ENCODE measurements around the gene TM4SF4. TPM values are rescaled to one million over a fixed set of nuclear protein-coding genes. Genes with fewer than 3 reads are reported as not detected.

The TM4SF4 gene
- total RNA-seq, 4 donors from 2014 or later, result 3.4 TPM; not detected in 3

- no peak overlapping the region for H3K27ac ChIP-seq
- WGBS, 2 donors, result 71 to 77% methylated on average over 10 of the region's 10 CpGs
- intact Hi-C loops (cut with DNase I), result no loop called here
These were observed 9.1 kb upstream of the TM4SF4 start for GRCh38 chr3:149465351-149465883.

GRCh38 chr3:149466192-149466591, 8.3 kb upstream of the TM4SF4 start:
- Histone ChIP-seq H3K9me3 (no peaks in the 10 kb centered on the region), H3K36me3 (no peaks in the 10 kb centered on the region), H3K27me3 (no peaks in the 10 kb centered on the region), H3K4me1 (no peaks in the 10 kb centered on the region), H3K4me3 (replicated peaks in 1 of 3) (no peak overlapping the region), H3K27ac (no peak overlapping the region)
- DNase-seq, result no peak
- TF ChIP-seq CTCF (IDR thresholded peaks at IDR 0.05), result no peak
- no peak for TF ChIP-seq POLR2A (IDR thresholded peaks at IDR 0.05)
- 67 to 69% methylated on average over 4 of the region's 4 CpGs for WGBS, 2 donors
- intact Hi-C loops (cut with DNase I), result no loop called here

More at GRCh38 chr3:149465351-149465883, 9.1 kb upstream of the TM4SF4 start:
- no peaks in the 10 kb centered on the region for H3K9me3 ChIP-seq
- no peak for TF ChIP-seq POLR2A (IDR thresholded peaks at IDR 0.05)
- TF ChIP-seq CTCF (IDR thresholded peaks at IDR 0.05), result no peak
- H3K27me3 ChIP-seq, result no peaks in the 10 kb centered on the region
- no peaks in the 10 kb centered on the region for H3K36me3 ChIP-seq
- DNase-seq, result no peak
- no peak overlapping the region for H3K4me3 ChIP-seq (replicated peaks in 1 of 3)
- no peaks in the 10 kb centered on the region for H3K4me1 ChIP-seq

GRCh38 chr3:149468504-149469212, 5.8 kb upstream of the TM4SF4 start:
- intact Hi-C loops (cut with DNase I), result no loop called here
- TF ChIP-seq CTCF (IDR thresholded peaks at IDR 0.05) (no peak), POLR2A (IDR thresholded peaks at IDR 0.05) (no peak)
- no peaks in the 10 kb centered on the region for H3K27me3 ChIP-seq
- 95 to 96% methylated on average over 2 of the region's 2 CpGs for WGBS, 2 donors
- peaks cover 8 to 17% of the 10 kb centered on the region in 2 donors for H3K4me1 ChIP-seq
- H3K9me3 ChIP-seq, result no peaks in the 10 kb centered on the region
- no peak overlapping the region for H3K4me3 ChIP-seq (replicated peaks in 1 of 3)
- H3K36me3 ChIP-seq, result no peaks in the 10 kb centered on the region
- H3K27ac ChIP-seq, result no peak overlapping the region
- DNase-seq, result no peak

GRCh38 chr3:149470381-149470780, 4.1 kb upstream of the TM4SF4 start:
- H3K4me3 ChIP-seq (replicated peaks in 1 of 3), result no peak overlapping the region
- no peak overlapping the region for H3K27ac ChIP-seq
- peaks cover 22 to 30% of the 10 kb centered on the region in 2 donors for H3K4me1 ChIP-seq
- H3K9me3 ChIP-seq, result no peaks in the 10 kb centered on the region
- H3K36me3 ChIP-seq, result no peaks in the 10 kb centered on the region
- intact Hi-C loops (cut with DNase I), result no loop called here
- H3K27me3 ChIP-seq, result no peaks in the 10 kb centered on the region
- no peak for DNase-seq
- 66% methylated on average over 3 of the region's 3 CpGs for whole genome bisulfite sequencing, 2 donors
- TF ChIP-seq POLR2A (IDR thresholded peaks at IDR 0.05) (no peak), CTCF (IDR thresholded peaks at IDR 0.05) (no peak)

- H3K9me3 ChIP-seq, result no peaks in the 10 kb centered on the region
- no peaks in the 10 kb centered on the region for H3K36me3 ChIP-seq
- intact Hi-C loops (cut with DNase I), result no loop called here
- H3K4me3 ChIP-seq (replicated peaks in 1 of 3), result no peak overlapping the region
- no peaks in the 10 kb centered on the region for H3K27me3 ChIP-seq
- no peak overlapping the region for H3K27ac ChIP-seq
- peaks cover 22 to 30% of the 10 kb centered on the region in 2 donors for H3K4me1 ChIP-seq
- TF ChIP-seq CTCF (IDR thresholded peaks at IDR 0.05) (no peak), POLR2A (IDR thresholded peaks at IDR 0.05) (no peak)
- DNase-seq, result no peak
- WGBS, 2 donors, result 56 to 67% methylated on average over 2 of the region's 2 CpGs
These were observed 2.3 kb upstream of the TM4SF4 start for GRCh38 chr3:149472030-149472797.
